GM12874 (cell line): ENCODE data around the gene DNAH1.

Source experiments
- CTCF ChIP-seq: IDR thresholded peaks from 2 replicates; pipeline ENCODE4 v1.5.1; 2011; ENCODE audit warnings: low read depth, mild to moderate bottlenecking, control low read depth, low read length, moderate library complexity; ENCODE audit not compliant: insufficient read depth

Gene DNAH1

GRCh38 chr3:52435246-52436101, 119.4 kb downstream of the DNAH1 start:
- no peak for TF ChIP-seq CTCF

DNA sequence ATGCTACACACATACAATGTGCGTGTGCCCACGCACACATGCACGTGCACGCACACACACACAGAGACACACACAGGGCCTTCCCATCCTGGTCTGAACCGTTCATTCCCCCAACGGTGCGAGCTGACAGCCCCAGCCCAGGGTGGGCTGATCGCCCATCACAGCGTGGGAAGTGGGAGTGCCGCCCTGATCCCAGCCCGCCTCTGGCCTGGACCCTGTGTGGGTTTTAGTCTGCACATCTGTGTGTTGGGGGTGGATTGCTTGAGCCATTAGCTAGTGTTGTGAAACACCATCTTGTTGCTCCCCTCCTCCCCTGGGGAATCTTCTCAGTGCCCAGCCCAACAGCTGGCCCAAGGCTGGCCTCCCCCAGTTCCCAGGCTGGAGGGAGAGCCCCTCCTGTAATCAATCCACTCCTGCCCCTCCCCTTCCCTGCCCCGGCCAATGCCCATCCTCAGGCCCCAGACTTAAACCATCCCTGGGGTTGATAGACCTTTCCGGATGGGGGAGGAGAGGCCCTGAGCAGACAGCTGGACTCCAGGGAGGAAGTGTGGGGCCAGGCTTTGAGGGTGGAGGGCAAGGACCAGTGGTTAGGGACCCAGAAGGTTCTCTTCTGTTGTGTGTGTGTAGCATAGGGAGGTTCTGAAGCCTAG, 120.5 kb downstream of the DNAH1 start:
- TF ChIP-seq CTCF = no peak

DNA sequence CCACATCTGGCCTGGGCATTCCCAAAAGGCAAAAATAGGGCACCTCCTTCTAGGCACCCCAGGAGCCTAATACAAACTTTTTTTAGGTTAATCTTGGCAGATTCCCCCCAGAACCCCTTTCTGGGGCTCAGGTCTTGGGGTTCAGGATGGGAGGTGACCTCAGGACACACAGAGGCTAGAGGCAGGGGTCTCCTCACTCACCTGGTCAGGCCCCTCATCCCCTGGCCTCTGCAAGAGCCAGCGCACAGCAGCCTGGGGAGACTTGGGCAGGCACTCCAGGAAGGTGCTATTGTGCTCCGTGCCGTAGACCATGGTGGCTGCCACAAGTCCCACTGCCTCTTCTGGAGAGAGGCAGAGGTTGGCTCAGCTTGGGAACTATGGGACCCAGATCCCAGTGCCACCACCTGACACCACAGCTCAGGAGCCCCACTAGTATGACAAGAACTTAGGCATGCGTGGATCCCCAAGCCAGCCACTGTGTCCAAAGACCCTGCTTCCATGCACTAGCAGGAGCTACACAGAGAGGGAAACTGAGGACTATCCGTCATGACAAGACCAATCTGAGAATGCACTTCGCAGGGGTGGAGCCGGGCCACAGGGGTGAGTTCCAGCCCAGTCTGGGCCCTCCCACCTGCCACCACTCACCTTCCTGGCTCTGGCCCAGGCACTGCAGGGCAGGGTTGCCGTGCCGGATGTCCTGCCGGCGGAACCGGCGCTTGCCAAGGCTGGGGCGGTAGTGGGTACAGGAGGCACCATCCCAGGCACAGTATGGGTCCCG, 121.4 kb downstream of the DNAH1 start:
- TF ChIP-seq CTCF = no peak

DNA sequence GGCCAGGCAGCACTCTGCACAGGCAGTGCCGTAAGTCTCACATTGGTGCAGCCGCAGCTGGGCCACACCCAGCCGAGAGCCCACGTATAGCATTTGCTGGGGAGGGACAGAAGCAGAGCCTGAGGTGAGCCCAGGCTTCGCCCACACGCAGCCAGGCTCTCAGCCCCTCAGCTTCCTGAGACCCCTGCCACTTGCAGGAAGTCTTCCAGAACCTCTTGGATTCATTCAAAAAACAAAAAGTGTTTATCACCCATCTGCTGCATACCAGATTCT, 121.9 kb downstream of the DNAH1 start:
- no peak for TF ChIP-seq CTCF

GRCh38 chr3:52438579-52439425, 122.7 kb downstream of the DNAH1 start:
- no peak for TF ChIP-seq CTCF

DNA sequence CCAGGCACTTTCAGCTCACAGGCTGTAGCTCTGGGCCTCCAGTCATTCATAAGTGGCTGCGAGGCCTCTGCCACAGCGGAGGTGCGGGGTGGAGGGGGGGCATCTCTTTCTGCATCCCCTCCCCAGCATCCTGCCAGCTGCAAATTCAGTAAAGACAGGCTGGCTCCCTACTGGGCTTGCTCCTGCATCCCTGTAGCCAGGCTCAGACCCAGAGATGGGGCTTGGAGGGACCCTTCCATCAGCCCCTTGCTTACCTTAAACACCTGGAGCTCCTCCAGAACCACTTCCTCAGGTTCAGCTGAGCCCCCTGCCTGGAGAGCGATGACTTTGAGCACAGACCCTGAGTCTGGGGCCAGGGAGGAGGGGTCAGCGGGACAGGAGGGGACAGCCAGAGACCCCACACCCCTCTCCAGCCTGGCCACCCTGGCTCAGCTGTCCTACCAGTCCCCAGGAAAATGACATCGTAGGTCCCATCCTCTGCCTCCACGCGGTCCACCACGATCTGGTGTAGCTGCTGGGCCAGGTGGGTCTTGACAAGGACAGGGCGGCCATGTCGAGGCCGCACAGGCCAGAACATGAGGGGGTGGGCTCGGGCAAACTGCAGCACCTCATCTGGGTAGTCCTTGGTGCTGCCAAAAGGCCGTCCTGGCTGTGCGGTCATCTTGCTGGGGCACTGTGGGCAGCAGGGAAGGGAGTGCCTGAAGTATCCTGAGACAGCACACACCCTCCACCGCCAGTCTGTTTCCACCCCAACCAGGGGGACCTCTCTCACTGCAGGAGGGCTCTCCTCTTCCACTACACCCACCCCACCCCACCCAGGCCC, 123.5 kb downstream of the DNAH1 start:
- no peak for TF ChIP-seq CTCF
